ENCODE measurements around the gene BLACAT1. TPM values are rescaled to one million over a fixed set of nuclear protein-coding genes. Genes with fewer than 3 reads are reported as not detected.
"Not testable (repeated sequence)": the region's sequence is repeated elsewhere in the genome, so short reads cannot be mapped to it uniquely, and the experiment has no call there.

Gene BLACAT1
- total RNA-seq, 2 donors from 2014 or later = 0.20 to 0.37 TPM

DNA sequence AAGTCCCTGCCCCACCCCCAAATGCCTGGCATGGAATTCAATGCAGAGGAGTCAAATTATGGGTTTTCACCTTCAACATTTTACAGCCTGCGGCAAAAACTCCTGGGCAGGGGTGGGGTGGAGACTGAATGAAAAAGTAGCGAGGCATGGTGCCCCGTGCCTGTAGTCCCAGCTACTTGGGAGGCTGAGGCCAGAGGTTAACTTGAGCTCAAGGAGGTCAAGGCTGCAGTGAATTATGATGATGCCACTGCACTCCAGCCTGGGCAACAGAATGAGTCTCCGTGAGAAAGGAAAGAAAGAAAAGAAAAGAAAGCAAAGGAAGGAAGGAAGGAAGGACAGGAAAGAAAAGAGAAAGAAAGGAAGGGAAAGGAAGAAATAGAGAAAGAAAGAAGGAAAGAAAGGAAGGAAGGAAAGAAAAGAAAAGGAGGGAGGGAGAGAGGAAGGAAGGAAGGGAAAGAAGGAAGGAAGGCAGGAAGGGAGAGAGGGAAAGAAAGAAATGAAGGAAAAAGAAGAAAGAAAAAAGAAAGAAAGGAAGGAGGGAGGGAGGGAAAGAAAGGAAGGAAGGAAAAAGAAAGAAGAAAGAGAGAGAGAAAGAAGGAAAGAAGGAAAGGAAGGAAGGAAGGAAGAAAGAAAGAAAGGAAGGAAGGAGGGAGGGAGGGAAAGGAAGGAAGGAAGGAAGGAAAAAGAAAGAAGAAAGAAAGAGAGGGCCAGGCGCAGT is 45.1 kb downstream of the BLACAT1 start:
- no peak for DNase-seq
- Histone ChIP-seq H3K27me3 (no peaks in the 10 kb centered on the region), H3K9me3 (no peaks in the 10 kb centered on the region), H3K4me3 (no peak overlapping the region), H3K4me1 (no peaks in the 10 kb centered on the region), H3K36me3 (no peaks in the 10 kb centered on the region), H3K9ac (ENCODE audit: low read depth in 2 of 2, low read length in 2 of 2) (no peak overlapping the region), H3K27ac (no peak overlapping the region)
- TF ChIP-seq, protein P1, sequence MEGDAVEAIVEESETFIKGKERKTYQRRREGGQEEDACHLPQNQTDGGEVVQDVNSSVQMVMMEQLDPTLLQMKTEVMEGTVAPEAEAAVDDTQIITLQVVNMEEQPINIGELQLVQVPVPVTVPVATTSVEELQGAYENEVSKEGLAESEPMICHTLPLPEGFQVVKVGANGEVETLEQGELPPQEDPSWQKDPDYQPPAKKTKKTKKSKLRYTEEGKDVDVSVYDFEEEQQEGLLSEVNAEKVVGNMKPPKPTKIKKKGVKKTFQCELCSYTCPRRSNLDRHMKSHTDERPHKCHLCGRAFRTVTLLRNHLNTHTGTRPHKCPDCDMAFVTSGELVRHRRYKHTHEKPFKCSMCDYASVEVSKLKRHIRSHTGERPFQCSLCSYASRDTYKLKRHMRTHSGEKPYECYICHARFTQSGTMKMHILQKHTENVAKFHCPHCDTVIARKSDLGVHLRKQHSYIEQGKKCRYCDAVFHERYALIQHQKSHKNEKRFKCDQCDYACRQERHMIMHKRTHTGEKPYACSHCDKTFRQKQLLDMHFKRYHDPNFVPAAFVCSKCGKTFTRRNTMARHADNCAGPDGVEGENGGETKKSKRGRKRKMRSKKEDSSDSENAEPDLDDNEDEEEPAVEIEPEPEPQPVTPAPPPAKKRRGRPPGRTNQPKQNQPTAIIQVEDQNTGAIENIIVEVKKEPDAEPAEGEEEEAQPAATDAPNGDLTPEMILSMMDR (IDR thresholded peaks at IDR 0.05) = no peak
- intact Hi-C loops (cut with DNase I) = no loop called here

DNA sequence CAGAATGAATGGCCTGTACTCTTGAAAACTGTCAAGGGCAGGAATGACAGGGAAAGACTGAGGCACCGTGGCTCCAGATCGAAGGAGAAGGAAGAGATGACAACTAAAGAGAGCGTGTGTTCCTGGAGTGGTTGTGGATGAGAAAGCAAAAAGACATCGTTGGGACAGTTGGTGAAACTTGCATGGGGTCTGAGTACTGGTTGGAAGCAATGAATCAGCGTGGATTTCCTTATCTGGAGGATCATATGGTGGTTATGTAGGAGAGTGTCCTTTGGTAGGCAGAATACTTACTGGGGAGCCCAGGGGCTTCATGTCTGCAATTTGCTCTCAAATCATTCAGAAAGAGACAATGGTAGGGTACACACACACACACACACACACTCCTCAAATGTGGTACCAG is 47.9 kb downstream of the BLACAT1 start:
- no peak for DNase-seq
- TF ChIP-seq, protein P1 (IDR thresholded peaks at IDR 0.05) = no peak
- no peak overlapping the region for H3K9ac ChIP-seq (ENCODE audit: low read depth in 2 of 2, low read length in 2 of 2)
- no peaks in the 10 kb centered on the region for H3K36me3 ChIP-seq
- H3K27me3 ChIP-seq = no peaks in the 10 kb centered on the region
- no peak overlapping the region for H3K27ac ChIP-seq
- intact Hi-C loops (cut with DNase I) = no loop called here
- H3K4me3 ChIP-seq = no peak overlapping the region
- no peaks in the 10 kb centered on the region for H3K9me3 ChIP-seq
- no peaks in the 10 kb centered on the region for H3K4me1 ChIP-seq

DNA sequence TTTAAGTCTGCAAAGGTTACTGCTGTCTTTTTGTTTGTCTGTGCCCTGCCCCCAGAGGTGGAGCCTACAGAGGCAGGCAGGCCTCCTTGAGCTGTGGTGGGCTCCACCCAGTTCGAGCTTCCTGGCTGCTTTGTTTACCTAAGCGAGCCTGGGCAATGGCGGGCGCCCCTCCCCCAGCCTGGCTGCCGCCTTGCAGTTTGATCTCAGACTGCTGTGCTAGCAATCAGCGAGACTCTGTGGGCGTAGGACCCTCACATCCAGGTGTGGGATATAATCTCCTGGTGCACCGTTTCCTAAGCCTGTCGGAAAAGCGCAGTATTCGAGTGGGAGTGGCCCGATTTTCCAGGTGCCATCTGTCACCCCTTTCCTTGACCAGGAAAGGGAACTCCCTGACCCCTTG is 49.6 kb downstream of the BLACAT1 start:
- H3K27me3 ChIP-seq; H3K4me1 ChIP-seq; DNase-seq; H3K9me3 ChIP-seq; H3K9ac ChIP-seq (ENCODE audit: low read depth in 2 of 2, low read length in 2 of 2); H3K27ac ChIP-seq; intact Hi-C loops (cut with DNase I); H3K36me3 ChIP-seq; H3K4me3 ChIP-seq: not testable (repeated sequence)

Small RNAs within 50 kb of the gene (microRNA-seq; reads per million reads assigned to microRNA genes)
- 62.3 reads per million, percentile 47 among the genes with 10 or more reads in this experiment for gene MIR135B

Other genes starting within 250 kb of the BLACAT1 start
- 1 to 10 TPM; 4.5 to 5.7 TPM for gene DSTYK, start 244.3 kb downstream of the BLACAT1 start, total RNA-seq
- gene TMCC2, start 228.1 kb downstream of the BLACAT1 start, total RNA-seq = under 1 TPM; 0.25 to 0.88 TPM
- gene NUAK2, start 134.3 kb downstream of the BLACAT1 start, total RNA-seq = 10 to 100 TPM; 21.2 to 27.2 TPM
- gene KLHDC8A, start 99.1 kb downstream of the BLACAT1 start, total RNA-seq = under 1 TPM; 0.44 to 0.58 TPM
- gene LEMD1, start 34.0 kb downstream of the BLACAT1 start, total RNA-seq = 1 to 10 TPM in 1 of 2 donors, under 1 TPM in 1; 0.77 to 1.1 TPM
- gene CDK18, start 48.6 kb upstream of the BLACAT1 start, total RNA-seq = 10 to 100 TPM; 27.9 to 46.0 TPM
- 10 to 100 TPM; 30.5 to 37.6 TPM for gene ELK4, start 176.0 kb upstream of the BLACAT1 start, total RNA-seq
- 10 to 100 TPM; 17.9 to 29.6 TPM for gene SLC45A3, start 224.5 kb upstream of the BLACAT1 start, total RNA-seq